Measurements from ENCODE around the gene GFRA3. TPM values are rescaled to one million over a fixed set of nuclear protein-coding genes. Genes with fewer than 3 reads are reported as not detected.

The GFRA3 gene
- total RNA-seq, 1 experiment from 2014 or later = 1.6 TPM

DNA sequence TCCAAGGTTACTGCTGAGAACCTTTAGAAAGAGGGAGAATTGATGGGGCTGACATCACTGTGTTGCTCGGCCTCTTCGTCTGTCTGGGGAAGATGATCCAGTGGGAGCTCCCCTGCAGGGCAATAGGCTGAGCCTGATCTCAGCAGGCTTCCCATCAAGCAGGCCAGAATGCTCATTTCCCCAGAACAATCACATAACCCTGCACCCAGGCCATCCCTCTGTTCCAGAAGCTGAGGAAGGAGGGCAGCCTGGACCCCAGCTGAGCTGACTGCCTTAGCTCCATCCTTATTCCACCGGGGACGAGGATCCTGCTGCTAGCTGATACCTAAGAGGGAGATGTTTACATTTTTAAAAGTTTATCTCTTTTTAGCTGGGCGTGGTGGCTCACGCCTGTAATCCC is 49.7 kb downstream of the GFRA3 start:
- no peak overlapping the region for H2BK120ac ChIP-seq (ENCODE audit: low read depth, low read length, poor library complexity, severe bottlenecking)
- no peak overlapping the region for H2BK20ac ChIP-seq (ENCODE audit: low read depth, low read length, poor library complexity, severe bottlenecking)
- Mint-ChIP-seq H3K36me3 (ENCODE audit: insufficient read depth in 1 of 3, low read depth in 3 of 3) (peaks cover 0 to 2% (median 0%) of the 10 kb centered on the region in 3 experiments; a peak in 2 of 7 replicates), H3K27ac (no peak overlapping the region), H3K9me3 (peaks cover 7 to 12% of the 10 kb centered on the region in 2 experiments), H3K4me1 (peaks cover 3 to 4% of the 10 kb centered on the region in 2 experiments), H3K4me3 (no peak overlapping the region), H3K27me3 (ENCODE audit: low read depth) (peaks cover 6% of the 10 kb centered on the region)
- no peak for DNase-seq
- H3K27ac ChIP-seq (ENCODE audit: insufficient read length, low read depth, low read length) = no peak overlapping the region
- H3K23me2 ChIP-seq (ENCODE audit: insufficient read length, low read depth, low read length, poor library complexity, severe bottlenecking) = no peaks in the 10 kb centered on the region
- no peak overlapping the region for H2AFZ ChIP-seq (ENCODE audit: low read length)
- H2BK15ac ChIP-seq (ENCODE audit: low read depth, low read length) = no peak overlapping the region
- no peak overlapping the region for H4K5ac ChIP-seq (ENCODE audit: insufficient read length, low read depth, low read length)
- H3T11ph ChIP-seq (ENCODE audit: low read length) = no peak overlapping the region
- H3K4me2 ChIP-seq (ENCODE audit: insufficient read depth, insufficient read length, low read length) = no peak overlapping the region
- no peak overlapping the region for H3K23ac ChIP-seq (ENCODE audit: insufficient read length, low read depth, low read length)
- no peak overlapping the region for H3K18ac ChIP-seq (ENCODE audit: insufficient read length, low read depth, low read length)
- no peaks in the 10 kb centered on the region for H3K4me1 ChIP-seq (ENCODE audit: insufficient read depth, low read length)
- H2BK5ac ChIP-seq (ENCODE audit: insufficient read length, low read length) = no peak overlapping the region
- H3K9ac ChIP-seq (ENCODE audit: extremely low read depth, insufficient read length, low read length) = no peak overlapping the region
- no peaks in the 10 kb centered on the region for H3K79me2 ChIP-seq (ENCODE audit: insufficient read depth, low read length)
- H3K27me3 ChIP-seq (ENCODE audit: insufficient read depth, low read length) = no peaks in the 10 kb centered on the region
- H3K14ac ChIP-seq (ENCODE audit: insufficient read depth, low read length) = no peak overlapping the region
- no peak overlapping the region for H3K56ac ChIP-seq (ENCODE audit: insufficient read length, low read depth, low read length)
- TF ChIP-seq, protein P1, sequence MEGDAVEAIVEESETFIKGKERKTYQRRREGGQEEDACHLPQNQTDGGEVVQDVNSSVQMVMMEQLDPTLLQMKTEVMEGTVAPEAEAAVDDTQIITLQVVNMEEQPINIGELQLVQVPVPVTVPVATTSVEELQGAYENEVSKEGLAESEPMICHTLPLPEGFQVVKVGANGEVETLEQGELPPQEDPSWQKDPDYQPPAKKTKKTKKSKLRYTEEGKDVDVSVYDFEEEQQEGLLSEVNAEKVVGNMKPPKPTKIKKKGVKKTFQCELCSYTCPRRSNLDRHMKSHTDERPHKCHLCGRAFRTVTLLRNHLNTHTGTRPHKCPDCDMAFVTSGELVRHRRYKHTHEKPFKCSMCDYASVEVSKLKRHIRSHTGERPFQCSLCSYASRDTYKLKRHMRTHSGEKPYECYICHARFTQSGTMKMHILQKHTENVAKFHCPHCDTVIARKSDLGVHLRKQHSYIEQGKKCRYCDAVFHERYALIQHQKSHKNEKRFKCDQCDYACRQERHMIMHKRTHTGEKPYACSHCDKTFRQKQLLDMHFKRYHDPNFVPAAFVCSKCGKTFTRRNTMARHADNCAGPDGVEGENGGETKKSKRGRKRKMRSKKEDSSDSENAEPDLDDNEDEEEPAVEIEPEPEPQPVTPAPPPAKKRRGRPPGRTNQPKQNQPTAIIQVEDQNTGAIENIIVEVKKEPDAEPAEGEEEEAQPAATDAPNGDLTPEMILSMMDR (conservative IDR thresholded peaks at IDR 0.05) = no peak
- H3K9me3 ChIP-seq (ENCODE audit: control insufficient read depth, low read depth, low read length) = no peaks in the 10 kb centered on the region
- WGBS (ENCODE audit: extremely low coverage, insufficient read length, low lambda C conversion rate) = no CpG with 5 or more reads among the region's 6 CpGs
- H4K91ac ChIP-seq (ENCODE audit: insufficient read length, low read depth, low read length) = no peak overlapping the region
- H3K4ac ChIP-seq (ENCODE audit: low read depth, low read length) = no peak overlapping the region
- H4K8ac ChIP-seq (replicated peaks; ENCODE audit: insufficient read length, low read depth, low read length) = no peak overlapping the region
- no peaks in the 10 kb centered on the region for H3K79me1 ChIP-seq (ENCODE audit: insufficient read depth, low read depth, low read length, poor library complexity, severe bottlenecking)
- H4K20me1 ChIP-seq (ENCODE audit: control insufficient read depth, insufficient read depth, insufficient read length) = no peaks in the 10 kb centered on the region
- H2AK5ac ChIP-seq (ENCODE audit: insufficient read length, low read length) = no peak overlapping the region
- no peak overlapping the region for H2BK12ac ChIP-seq (ENCODE audit: insufficient read length, low read depth, low read length)
